GM21390 (cell line): ENCODE measurements around the gene NLRP6.
"Not testable (repeated sequence)": the region's sequence is repeated elsewhere in the genome, so short reads cannot be mapped to it uniquely, and the experiment has no call there.

Source experiments
- ATAC-seq: cut with Tn5 transposase; IDR thresholded peaks from one replicate; pipeline ENCODE4 v1.9.1; 2021; ENCODE audit not compliant: unreplicated experiment

NLRP6 gene

GRCh38 chr11:281486-282161 is 3.4 kb downstream of the NLRP6 start:
- ATAC-seq, result no peak

DNA sequence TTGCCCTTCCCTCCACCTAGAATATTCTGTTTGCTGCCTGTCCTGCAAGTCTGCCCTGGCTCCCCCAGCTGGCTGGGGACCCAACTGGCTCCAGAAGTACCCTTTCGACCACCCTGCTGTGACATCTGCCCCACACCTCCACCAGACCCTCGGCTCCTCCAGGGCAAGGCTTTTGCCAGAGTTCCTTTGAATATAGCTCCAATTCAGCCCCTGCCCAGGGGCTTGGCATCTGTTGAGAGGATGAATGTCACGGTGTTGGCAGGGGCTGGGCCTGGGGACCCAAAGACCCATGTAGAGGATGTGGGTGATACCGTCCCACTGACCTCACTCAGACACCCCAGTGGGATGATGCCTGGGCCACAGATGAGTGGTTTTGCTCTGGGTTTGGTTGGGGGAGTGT is 4.0 kb downstream of the NLRP6 start:
- ATAC-seq, result no peak

GRCh38 chr11:282630-283360 is 4.6 kb downstream of the NLRP6 start:
- no peak for ATAC-seq

GRCh38 chr11:283405-284104 is 5.3 kb downstream of the NLRP6 start:
- no peak for ATAC-seq

- ATAC-seq, result no peak
Observed at GRCh38 chr11:284105-285020, 6.2 kb downstream of the NLRP6 start.

GRCh38 chr11:285021-285893 is 7.0 kb downstream of the NLRP6 start:
- ATAC-seq, result no peak

DNA sequence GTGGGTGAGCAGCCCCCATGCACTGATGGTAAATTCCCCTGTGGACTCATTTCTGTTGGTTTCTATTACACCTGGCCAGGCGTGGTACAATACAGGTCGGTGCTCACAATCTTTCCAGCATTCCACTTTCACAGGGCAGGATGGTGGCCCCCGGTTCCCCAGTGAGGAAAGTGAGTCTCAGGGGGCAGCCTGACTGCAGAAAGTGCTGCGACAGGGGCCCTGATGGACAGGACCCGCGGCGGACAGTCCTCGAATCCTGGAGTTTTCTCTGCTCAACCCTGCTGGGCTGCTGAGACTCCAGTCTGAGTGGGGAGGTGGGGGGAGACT is 7.7 kb downstream of the NLRP6 start:
- no peak for ATAC-seq

DNA sequence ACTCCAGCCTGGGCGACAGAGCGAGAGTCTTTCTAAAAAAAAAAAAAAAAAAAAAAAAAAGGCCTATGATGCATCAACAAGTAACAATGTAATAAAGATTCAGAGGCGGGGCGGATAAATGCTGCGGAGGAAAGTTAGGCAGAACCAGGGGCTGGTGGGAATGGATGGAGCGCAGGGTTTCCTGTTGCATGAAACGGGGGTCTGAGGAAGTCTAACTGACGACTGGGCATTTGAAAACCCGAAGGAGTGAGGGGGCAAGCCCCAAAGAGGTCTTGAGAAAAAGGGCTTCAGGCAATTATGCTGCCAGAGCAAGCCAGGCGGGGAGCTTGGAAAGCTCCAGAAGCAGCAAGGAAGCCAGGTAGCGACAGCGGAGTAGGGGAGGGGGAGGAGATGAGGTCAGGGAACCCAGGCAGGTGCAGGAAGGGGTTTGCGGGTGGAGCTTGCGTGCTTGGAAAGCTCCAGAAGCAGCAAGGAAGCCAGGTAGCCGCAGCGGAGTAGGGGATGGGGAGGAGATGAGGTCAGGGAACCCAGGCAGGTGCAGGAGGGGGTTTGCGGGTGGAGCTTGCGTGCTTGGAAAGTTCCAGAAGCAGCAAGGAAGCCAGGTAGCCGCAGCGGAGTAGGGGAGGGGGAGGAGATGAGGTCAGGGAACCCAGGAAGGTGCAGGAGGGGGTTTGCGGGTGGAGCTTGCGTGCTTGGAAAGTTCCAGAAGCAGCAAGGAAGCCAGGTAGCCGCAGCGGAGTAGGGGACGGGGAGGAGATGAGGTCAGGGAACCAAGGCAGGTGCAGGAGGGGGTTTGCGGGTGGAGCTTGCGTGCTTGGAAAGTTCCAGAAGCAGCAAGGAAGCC is 9.0 kb downstream of the NLRP6 start:
- not testable (repeated sequence) for ATAC-seq

GRCh38 chr11:287821-288477 is 9.7 kb downstream of the NLRP6 start:
- ATAC-seq, result no peak

GRCh38 chr11:288478-289397 is 10.5 kb downstream of the NLRP6 start, which contains the start of gene PGGHG:
TSS of gene PGGHG (plus strand) at chr11:289126. CDS start at chr11:289817, 691 bp downstream.
- peak; percentile 64 for ATAC-seq

DNA sequence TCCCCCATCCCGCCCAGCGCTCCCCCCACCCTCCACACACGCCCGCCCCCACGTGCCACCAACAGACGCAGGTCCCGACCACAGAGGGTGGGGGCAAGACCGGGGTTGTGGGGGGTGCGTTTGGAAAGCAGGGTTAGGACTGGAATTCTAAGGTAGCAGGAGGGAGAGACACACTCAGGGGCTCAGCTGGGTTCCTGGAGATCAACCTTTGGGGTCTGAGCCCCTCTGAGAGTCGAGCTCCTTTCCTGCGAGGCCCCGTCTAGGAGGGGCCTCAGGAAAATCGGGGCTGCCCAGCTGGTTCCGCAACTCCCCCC is 11.1 kb downstream of the NLRP6 start:
- ATAC-seq, result no peak

DNA sequence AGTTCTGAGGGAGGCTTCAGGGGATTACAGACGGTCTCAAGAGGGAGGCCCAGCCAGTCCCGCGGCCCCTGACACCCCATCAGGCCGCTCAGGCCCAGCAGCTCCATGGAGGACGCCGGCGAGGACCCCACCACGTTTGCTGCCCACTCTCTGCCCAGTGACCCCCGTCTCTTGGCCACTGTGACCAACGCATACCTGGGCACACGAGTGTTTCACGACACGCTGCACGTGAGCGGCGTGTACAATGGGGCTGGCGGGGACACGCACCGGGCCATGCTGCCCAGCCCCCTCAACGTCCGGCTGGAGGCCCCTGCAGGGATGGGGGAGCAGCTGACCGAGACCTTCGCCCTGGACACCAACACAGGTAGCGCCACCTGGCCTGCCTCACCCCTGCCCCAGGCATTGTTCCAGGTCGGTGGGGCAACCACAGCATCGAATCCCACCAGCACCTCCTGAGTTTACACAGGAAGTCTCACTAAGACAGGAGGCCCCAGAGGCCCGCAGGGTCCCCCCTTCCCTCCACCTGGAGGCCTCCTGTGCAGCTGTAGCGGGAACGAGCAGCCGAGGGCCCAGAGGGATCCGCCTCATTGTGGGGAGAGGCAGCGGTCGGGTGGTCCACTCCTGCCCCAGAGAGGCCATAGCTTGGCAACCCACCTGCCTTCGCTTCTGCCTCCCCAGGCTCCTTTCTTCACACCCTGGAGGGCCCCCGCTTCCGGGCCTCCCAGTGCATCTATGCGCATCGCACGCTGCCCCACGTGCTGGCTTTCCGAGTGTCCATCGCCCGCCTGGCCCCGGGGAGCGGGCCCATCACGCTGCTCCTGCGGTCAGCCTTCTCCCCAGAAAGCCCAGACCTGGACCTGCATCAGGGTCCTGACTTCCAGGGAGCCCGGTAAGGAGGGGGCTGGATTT is 11.8 kb downstream of the NLRP6 start:
- no peak for ATAC-seq

DNA sequence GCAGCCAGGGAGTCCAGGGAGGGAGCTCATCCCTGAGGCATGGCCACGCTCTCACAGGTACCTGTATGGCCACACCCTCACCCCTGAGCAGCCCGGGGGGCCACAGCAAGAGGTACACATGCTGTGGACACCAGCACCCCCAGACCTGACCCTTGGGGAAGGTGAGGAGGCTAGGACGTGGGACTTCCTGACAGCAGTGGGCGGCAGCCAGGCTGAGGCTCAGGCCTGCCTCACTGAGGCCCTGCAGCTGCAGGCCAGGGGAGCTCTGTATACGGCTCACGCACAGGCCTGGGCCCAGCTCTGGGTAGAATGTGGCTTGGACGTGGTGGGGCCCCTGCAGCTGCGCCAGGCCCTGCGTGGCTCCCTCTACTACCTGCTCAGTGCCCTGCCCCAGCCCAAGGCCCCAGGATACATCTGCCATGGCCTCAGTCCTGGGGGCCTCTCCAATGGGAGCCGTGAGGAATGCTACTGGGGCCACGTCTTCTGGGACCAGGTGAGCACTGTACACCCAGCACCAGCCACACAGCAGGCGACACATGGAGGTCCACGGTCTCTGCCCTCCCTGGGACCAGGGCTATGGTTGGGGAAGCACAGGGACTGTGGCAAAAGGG is 12.5 kb downstream of the NLRP6 start:
- ATAC-seq, result no peak

DNA sequence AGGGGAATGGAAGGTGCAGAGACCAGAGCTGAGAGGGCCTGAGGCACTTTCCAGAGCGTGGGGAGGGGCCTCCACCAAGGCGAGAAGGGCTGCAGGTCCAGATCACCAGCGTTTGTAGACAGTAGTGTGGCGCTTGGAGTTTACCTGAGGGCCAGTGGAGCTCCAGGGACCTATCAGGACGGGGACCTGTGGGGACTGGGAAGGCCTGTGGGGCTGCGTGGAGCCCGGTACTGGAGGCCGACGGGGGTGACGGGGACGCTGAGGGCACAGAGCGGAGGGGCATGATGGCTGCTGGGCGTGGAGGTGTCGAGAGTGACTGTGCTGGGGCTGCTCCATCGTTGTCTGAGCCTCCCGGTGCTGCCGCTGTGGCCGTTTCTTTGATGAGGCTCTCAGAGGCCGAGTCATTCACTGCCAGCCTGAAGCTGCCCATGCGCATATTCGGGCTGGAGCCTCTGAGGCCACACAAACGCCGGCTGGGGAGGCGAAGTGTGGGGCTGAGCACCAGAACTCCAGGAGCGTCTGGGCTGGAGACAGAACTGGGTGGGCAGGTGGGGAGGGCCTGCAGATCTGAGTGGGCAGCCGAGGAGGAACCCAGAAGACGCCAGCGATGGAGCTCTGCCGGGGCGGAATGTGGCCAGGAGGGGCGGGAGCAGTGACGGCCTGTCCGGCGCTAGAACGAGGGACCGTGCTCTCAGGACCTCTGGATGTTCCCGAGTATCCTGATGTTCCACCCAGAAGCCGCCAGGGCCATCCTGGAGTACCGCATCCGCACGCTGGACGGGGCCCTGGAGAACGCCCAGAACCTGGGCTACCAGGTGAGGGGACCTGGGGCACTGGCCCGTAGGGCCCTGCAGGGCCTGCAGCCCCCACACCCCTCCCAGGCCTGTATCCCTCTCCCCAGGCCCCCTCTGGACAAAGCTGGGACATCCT is 13.3 kb downstream of the NLRP6 start:
- no peak for ATAC-seq
